ENCODE data around the gene RNASE8.

RNASE8 gene

DNA sequence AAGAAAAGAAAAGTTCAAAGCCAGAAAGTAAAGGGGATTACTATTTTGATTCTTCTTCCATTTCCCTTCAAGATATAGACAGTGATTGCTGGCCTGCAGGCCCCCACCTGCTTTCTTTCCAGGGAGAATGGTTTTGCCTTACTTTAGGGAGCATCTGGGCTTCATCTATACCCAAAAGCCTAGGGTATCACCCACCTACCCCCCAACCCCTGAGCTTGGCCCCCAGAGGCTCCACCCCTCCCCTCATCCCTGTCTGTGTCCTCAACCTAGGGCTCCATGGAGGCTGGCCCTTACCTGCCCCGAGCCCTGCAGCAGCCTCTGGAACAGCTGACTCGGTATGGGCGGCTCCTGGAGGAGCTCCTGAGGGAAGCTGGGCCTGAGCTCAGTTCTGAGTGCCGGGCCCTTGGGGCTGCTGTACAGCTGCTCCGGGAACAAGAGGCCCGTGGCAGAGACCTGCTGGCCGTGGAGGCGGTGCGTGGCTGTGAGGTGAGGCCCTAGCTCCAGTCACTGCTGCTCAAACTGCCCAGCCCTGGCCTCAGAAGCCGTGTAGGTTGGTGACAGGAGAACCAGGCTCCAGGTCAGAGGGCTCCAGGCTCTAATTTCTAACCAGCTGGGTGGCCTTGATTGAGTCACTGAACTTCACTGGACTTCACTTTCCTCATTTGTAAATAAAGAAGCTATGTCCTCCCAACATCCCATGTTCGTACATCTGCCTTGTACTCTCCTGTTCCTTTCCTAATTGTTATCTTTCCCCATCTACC, 26.1 kb downstream of the RNASE8 start:
- Histone ChIP-seq H3K79me2 (ENCODE audit: low read length) (no peaks in the 10 kb centered on the region), H2AFZ (ENCODE audit: low read depth, low read length) (no peak overlapping the region), H3K9ac (ENCODE audit: low read length) (no peak overlapping the region), H3K27me3 (ENCODE audit: low read depth, low read length) (no peaks in the 10 kb centered on the region), H3K27ac (ENCODE audit: low read length) (no peak overlapping the region), H3K4me2 (ENCODE audit: low read length) (no peak overlapping the region), H3K4me3 (ENCODE audit: low read length) (no peak overlapping the region), H3K36me3 (replicated peaks; ENCODE audit: low read depth, low read length) (peaks cover 32% of the 10 kb centered on the region), H3K9me3 (ENCODE audit: insufficient read depth, low read length) (no peaks in the 10 kb centered on the region), H3K4me1 (ENCODE audit: low read length) (no peaks in the 10 kb centered on the region), H4K20me1 (ENCODE audit: insufficient read depth, low read length) (no peaks in the 10 kb centered on the region)
- no peak for TF ChIP-seq EZH2phosphoT487 (IDR thresholded peaks at IDR 0.05; ENCODE audit: low read depth)
- TF ChIP-seq, protein P1, sequence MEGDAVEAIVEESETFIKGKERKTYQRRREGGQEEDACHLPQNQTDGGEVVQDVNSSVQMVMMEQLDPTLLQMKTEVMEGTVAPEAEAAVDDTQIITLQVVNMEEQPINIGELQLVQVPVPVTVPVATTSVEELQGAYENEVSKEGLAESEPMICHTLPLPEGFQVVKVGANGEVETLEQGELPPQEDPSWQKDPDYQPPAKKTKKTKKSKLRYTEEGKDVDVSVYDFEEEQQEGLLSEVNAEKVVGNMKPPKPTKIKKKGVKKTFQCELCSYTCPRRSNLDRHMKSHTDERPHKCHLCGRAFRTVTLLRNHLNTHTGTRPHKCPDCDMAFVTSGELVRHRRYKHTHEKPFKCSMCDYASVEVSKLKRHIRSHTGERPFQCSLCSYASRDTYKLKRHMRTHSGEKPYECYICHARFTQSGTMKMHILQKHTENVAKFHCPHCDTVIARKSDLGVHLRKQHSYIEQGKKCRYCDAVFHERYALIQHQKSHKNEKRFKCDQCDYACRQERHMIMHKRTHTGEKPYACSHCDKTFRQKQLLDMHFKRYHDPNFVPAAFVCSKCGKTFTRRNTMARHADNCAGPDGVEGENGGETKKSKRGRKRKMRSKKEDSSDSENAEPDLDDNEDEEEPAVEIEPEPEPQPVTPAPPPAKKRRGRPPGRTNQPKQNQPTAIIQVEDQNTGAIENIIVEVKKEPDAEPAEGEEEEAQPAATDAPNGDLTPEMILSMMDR (IDR thresholded peaks at IDR 0.05; ENCODE audit: low read depth, low read length): no peak

DNA sequence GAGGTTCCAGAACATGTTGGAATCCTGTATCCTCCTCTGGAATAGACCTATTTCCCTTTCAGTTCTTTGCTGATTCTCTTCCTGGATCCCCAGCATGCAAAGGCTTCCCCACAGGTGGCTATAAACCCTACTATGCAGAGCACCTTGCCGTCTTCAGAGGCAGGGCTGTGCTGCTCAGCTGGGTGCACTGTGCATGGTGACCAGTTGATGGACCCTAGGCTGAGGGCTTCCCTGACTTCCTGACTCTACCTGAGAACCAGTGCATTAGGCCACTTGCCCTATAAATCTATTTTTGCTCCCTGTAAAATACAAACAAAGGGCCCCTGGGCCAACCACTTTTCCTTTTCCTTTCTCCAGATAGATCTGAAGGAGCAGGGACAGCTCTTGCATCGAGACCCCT, 26.8 kb downstream of the RNASE8 start:
- no peak overlapping the region for H3K27ac ChIP-seq (ENCODE audit: low read length)
- H2AFZ ChIP-seq (ENCODE audit: low read depth, low read length): no peak overlapping the region
- H3K4me1 ChIP-seq (ENCODE audit: low read length): no peaks in the 10 kb centered on the region
- H3K36me3 ChIP-seq (replicated peaks; ENCODE audit: low read depth, low read length): peaks cover 32% of the 10 kb centered on the region
- no peak overlapping the region for H3K4me2 ChIP-seq (ENCODE audit: low read length)
- no peaks in the 10 kb centered on the region for H3K27me3 ChIP-seq (ENCODE audit: low read depth, low read length)
- no peaks in the 10 kb centered on the region for H3K79me2 ChIP-seq (ENCODE audit: low read length)
- H3K9ac ChIP-seq (ENCODE audit: low read length): no peak overlapping the region
- no peaks in the 10 kb centered on the region for H4K20me1 ChIP-seq (ENCODE audit: insufficient read depth, low read length)
- no peaks in the 10 kb centered on the region for H3K9me3 ChIP-seq (ENCODE audit: insufficient read depth, low read length)
- H3K4me3 ChIP-seq (ENCODE audit: low read length): no peak overlapping the region
- no peak for TF ChIP-seq EZH2phosphoT487 (IDR thresholded peaks at IDR 0.05; ENCODE audit: low read depth)
- TF ChIP-seq, protein P1 (IDR thresholded peaks at IDR 0.05; ENCODE audit: low read depth, low read length): no peak

DNA sequence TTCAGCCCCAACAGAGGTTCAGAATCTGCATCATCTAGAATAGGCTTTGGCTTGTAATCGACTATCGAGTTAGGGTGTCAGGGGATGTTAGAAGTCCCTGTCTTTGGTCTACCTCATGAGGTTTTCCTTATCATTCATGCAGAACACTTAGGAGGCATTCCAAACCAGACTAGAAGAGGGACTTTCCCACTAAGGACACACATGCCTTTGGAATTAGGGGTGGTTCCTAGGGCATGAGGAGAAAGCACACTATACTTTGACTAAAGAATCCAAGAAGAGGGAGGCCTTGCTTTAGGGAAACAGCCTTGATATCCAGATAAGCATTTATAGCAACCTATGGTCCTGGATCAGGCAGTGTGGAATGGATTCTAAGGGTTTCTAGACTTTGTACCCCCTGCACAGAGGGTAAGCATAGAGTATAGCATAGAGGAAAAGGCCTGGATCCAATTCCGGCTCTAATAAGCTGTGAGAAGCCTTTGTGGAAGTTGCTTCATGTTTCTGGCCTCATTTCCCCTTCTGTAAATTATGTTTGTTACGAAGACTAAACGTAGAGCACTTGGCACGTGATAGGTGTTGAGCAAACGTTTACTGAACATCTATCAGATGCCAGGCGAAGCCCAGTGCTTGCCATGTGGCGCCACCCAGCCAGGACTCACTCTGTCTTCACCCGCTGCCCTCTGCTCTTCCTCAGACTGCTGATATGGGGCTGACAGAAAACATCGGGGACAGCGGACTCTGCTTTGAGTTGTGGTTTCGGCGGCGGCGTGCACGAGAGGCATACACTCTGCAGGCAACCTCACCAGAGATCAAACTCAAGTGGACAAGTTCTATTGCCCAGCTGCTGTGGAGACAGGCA, 27.6 kb downstream of the RNASE8 start:
- no peak overlapping the region for H2AFZ ChIP-seq (ENCODE audit: low read depth, low read length)
- H3K4me2 ChIP-seq (ENCODE audit: low read length): no peak overlapping the region
- H3K4me3 ChIP-seq (ENCODE audit: low read length): no peak overlapping the region
- H3K27me3 ChIP-seq (ENCODE audit: low read depth, low read length): no peaks in the 10 kb centered on the region
- no peaks in the 10 kb centered on the region for H3K4me1 ChIP-seq (ENCODE audit: low read length)
- no peak overlapping the region for H3K9ac ChIP-seq (ENCODE audit: low read length)
- H3K9me3 ChIP-seq (ENCODE audit: insufficient read depth, low read length): no peaks in the 10 kb centered on the region
- no peak for TF ChIP-seq EZH2phosphoT487 (IDR thresholded peaks at IDR 0.05; ENCODE audit: low read depth)
- TF ChIP-seq, protein P1 (IDR thresholded peaks at IDR 0.05; ENCODE audit: low read depth, low read length): no peak
- H3K79me2 ChIP-seq (ENCODE audit: low read length): no peaks in the 10 kb centered on the region
- no peak overlapping the region for H3K27ac ChIP-seq (ENCODE audit: low read length)
- no peaks in the 10 kb centered on the region for H4K20me1 ChIP-seq (ENCODE audit: insufficient read depth, low read length)
- peaks cover 28% of the 10 kb centered on the region for H3K36me3 ChIP-seq (replicated peaks; ENCODE audit: low read depth, low read length)

DNA sequence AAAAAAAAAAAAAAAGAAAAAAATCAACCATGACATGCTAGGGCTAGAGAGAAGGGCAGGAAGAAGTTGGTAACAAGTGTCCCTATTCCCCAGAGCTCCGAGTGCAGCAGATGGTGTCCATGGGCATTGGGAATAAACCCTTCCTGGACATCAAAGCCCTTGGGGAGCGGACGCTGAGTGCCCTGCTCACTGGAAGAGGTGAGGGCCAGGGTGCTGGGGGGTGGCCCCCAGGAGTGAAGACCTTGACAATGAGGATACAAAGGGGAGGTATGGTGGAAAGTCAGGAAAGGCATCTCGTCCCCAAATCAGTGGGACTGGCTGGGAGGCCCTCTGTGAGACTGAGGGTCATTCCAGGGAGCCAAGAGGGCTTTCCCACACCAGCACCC, 29.3 kb downstream of the RNASE8 start:
- no peak for TF ChIP-seq EZH2phosphoT487 (IDR thresholded peaks at IDR 0.05; ENCODE audit: low read depth)
- TF ChIP-seq, protein P1 (IDR thresholded peaks at IDR 0.05; ENCODE audit: low read depth, low read length): no peak
- Histone ChIP-seq H3K4me3 (ENCODE audit: low read length) (no peak overlapping the region), H3K9me3 (ENCODE audit: insufficient read depth, low read length) (no peaks in the 10 kb centered on the region), H3K27me3 (ENCODE audit: low read depth, low read length) (no peaks in the 10 kb centered on the region), H3K36me3 (replicated peaks; ENCODE audit: low read depth, low read length) (peaks cover 29% of the 10 kb centered on the region), H3K79me2 (ENCODE audit: low read length) (no peaks in the 10 kb centered on the region), H3K4me2 (ENCODE audit: low read length) (no peak overlapping the region), H3K27ac (ENCODE audit: low read length) (no peak overlapping the region), H2AFZ (ENCODE audit: low read depth, low read length) (no peak overlapping the region), H3K4me1 (ENCODE audit: low read length) (no peaks in the 10 kb centered on the region), H4K20me1 (ENCODE audit: insufficient read depth, low read length) (no peaks in the 10 kb centered on the region), H3K9ac (ENCODE audit: low read length) (no peak overlapping the region)

All from OCI-LY3 (cell line).